Vagina (tissue), 2 donors: ENCODE data around the gene TMIGD3.

ENCODE experiments used
- POLR2AphosphoS5 ChIP-seq, 2 donors: sonication (generic); formaldehyde crosslinking; IDR thresholded peaks; one replicate each; pipeline ENCODE4 v1.9.0; 2017; ENCODE audit warnings: antibody characterized with exemption in 2 of 2, mild to moderate bottlenecking in 2 of 2, low read depth in 1 of 2; ENCODE audit not compliant: insufficient read depth in 1 of 2
- TF ChIP-seq, protein P1 (sequence below), 3 experiments: fragments of 450-650 bp in 2 of 3; fragments of 200-600 bp in 1 of 3; sonication (generic) in 1 of 3; IDR thresholded peaks; one replicate each; pipeline ENCODE4 v1.5.1; 2017 to 2019; ENCODE audit warnings: antibody characterized with exemption in 3 of 3, mild to moderate bottlenecking in 2 of 3, moderate library complexity in 2 of 3

DNA sequence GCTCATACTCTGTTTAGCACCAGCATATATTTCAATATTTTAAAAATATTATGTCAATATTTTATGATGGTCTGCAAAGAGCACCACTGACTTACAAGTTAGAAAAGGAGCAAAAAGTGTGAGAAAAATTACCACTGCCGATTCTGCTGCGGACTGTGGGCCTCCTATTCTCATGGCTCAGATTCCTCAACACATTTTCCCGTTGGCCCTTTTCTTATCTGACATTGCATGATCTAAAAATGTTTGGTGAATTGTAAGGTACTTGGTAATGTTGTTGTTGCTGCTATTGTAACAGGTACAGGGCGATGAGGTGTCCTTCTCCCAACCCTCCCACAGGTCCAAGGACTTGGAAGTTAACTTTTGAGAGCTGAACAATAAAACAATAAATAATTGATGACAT, 28.9 kb downstream of the TMIGD3 start:
- TF ChIP-seq POLR2AphosphoS5 (IDR thresholded peaks at IDR 0.05; ENCODE audit: insufficient read depth in 1 of 2, low read depth in 1 of 2): no peak
- TF ChIP-seq, protein P1, sequence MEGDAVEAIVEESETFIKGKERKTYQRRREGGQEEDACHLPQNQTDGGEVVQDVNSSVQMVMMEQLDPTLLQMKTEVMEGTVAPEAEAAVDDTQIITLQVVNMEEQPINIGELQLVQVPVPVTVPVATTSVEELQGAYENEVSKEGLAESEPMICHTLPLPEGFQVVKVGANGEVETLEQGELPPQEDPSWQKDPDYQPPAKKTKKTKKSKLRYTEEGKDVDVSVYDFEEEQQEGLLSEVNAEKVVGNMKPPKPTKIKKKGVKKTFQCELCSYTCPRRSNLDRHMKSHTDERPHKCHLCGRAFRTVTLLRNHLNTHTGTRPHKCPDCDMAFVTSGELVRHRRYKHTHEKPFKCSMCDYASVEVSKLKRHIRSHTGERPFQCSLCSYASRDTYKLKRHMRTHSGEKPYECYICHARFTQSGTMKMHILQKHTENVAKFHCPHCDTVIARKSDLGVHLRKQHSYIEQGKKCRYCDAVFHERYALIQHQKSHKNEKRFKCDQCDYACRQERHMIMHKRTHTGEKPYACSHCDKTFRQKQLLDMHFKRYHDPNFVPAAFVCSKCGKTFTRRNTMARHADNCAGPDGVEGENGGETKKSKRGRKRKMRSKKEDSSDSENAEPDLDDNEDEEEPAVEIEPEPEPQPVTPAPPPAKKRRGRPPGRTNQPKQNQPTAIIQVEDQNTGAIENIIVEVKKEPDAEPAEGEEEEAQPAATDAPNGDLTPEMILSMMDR (IDR thresholded peaks at IDR 0.05): no peak
